CD4-positive, alpha-beta T cell (primary cell): ENCODE results near the gene CTIF. TPM values are rescaled to one million over a fixed set of nuclear protein-coding genes. Genes with fewer than 3 reads are reported as not detected.
A peak's percentile ranks its signal among the peaks of the same experiment; 100 is the strongest.

Source experiments
- ATAC-seq: fragments of 200-7000 bp; cut with Tn5 transposase; one replicate; pipeline ENCODE4 v1.10.0; 2022; ENCODE audit warnings: mild to moderate bottlenecking; ENCODE audit not compliant: poor library complexity
- CTCF ChIA-PET: fragments of 350-600 bp; sonication (Branson Sonifier 250); formaldehyde crosslinking; loops from one replicate; lab custom pipeline; 2021; ENCODE audit warnings: antibody characterized with exemption, inconsistent platforms; lab: Charles Lee
- POLR2A ChIA-PET: fragments of 350-600 bp; sonication (Branson Sonifier 250); formaldehyde crosslinking; loops from one replicate; lab custom pipeline; 2021; ENCODE audit warnings: antibody characterized with exemption, inconsistent platforms; lab: Charles Lee
- DNase-seq, 14 experiments: peaks; one replicate each; pipeline ENCODE4 v3.0.0-alpha.2; 2013 to 2020; ENCODE audit warnings: mixed read lengths in 2 of 14
- H3K27ac ChIP-seq, 2 donors: one replicate each; pipeline versions ENCODE4 v1.5.1 to v1.7.0; 2013; ENCODE audit warnings: low read length in 2 of 2, low read depth in 1 of 2, mild to moderate bottlenecking in 1 of 2
- H3K27me3 ChIP-seq, 2 experiments: 1 replicate in 1 of 2; 2 replicates in 1 of 2; pipeline versions ENCODE4 v1.6.1 to v1.7.0; 2013; ENCODE audit warnings: low read length in 2 of 2, control low read depth in 1 of 2, mild to moderate bottlenecking in 1 of 2, moderate library complexity in 1 of 2; ENCODE audit not compliant: insufficient read depth in 2 of 2, control insufficient read depth in 1 of 2
- H3K36me3 ChIP-seq: one replicate; pipeline ENCODE4 v1.6.1; 2013; ENCODE audit warnings: low read length, control low read depth; ENCODE audit not compliant: insufficient read depth
- H3K4me1 ChIP-seq: one replicate; pipeline ENCODE4 v1.6.1; 2013; ENCODE audit warnings: low read length, control low read depth; ENCODE audit not compliant: insufficient read depth
- H3K4me3 ChIP-seq: one replicate; pipeline ENCODE4 v1.5.1; 2013; ENCODE audit warnings: mild to moderate bottlenecking, low read length, moderate library complexity
- H3K9me3 ChIP-seq, 2 experiments: 1 replicate in 1 of 2; 2 replicates in 1 of 2; pipeline versions ENCODE4 v1.6.1 to v1.7.0; 2013; ENCODE audit warnings: low read length in 2 of 2, mild to moderate bottlenecking in 2 of 2, control low read depth in 1 of 2, moderate library complexity in 1 of 2; ENCODE audit not compliant: control insufficient read depth in 1 of 2, insufficient read depth in 1 of 2
- H3K27ac Mint-ChIP-seq: one replicate; pipeline ENCODE4 v1.8.0; 2020; ENCODE audit warnings: mixed read lengths
- H3K27me3 Mint-ChIP-seq: one replicate; pipeline ENCODE4 v1.8.0; 2021; ENCODE audit warnings: mixed read lengths
- H3K36me3 Mint-ChIP-seq: one replicate; pipeline ENCODE4 v1.8.0; 2021; ENCODE audit warnings: low read depth, mixed read lengths
- H3K4me1 Mint-ChIP-seq: one replicate; pipeline ENCODE4 v1.8.0; 2021; ENCODE audit warnings: low read depth, mixed read lengths
- H3K4me3 Mint-ChIP-seq: one replicate; pipeline ENCODE4 v1.8.0; 2020; ENCODE audit warnings: mild to moderate bottlenecking, mixed read lengths
- H3K9me3 Mint-ChIP-seq: one replicate; pipeline ENCODE4 v1.8.0; 2020; ENCODE audit warnings: mixed read lengths
- intact Hi-C, 2 experiments: fragments of 100-400 bp; cut with DNase I in 1 of 2; cut with micrococcal nuclease in 1 of 2; formaldehyde crosslinking; loops; one replicate each; pipeline versions ENCODE4 v1.15.1 to v1.9.0; 2023 to 2025; cut with DNase I, micrococcal nuclease
- total RNA-seq, 174 experiments: library from RNA in 2 of 174; stranded (reverse) in 2 of 174; gene quantifications; one replicate each; pipeline ENCODE4 v1.2.3 and lab custom pipeline; 2021 to 2026
- TF ChIP-seq, protein P1 (sequence below): fragments of 200-600 bp; IDR thresholded peaks from one replicate; pipeline ENCODE4 v1.8.0; 2022; ENCODE audit warnings: antibody characterized with exemption, mild to moderate bottlenecking

The CTIF gene
- total RNA-seq, 2 experiments from 2014 or later, result 1.1 to 2.9 TPM

DNA sequence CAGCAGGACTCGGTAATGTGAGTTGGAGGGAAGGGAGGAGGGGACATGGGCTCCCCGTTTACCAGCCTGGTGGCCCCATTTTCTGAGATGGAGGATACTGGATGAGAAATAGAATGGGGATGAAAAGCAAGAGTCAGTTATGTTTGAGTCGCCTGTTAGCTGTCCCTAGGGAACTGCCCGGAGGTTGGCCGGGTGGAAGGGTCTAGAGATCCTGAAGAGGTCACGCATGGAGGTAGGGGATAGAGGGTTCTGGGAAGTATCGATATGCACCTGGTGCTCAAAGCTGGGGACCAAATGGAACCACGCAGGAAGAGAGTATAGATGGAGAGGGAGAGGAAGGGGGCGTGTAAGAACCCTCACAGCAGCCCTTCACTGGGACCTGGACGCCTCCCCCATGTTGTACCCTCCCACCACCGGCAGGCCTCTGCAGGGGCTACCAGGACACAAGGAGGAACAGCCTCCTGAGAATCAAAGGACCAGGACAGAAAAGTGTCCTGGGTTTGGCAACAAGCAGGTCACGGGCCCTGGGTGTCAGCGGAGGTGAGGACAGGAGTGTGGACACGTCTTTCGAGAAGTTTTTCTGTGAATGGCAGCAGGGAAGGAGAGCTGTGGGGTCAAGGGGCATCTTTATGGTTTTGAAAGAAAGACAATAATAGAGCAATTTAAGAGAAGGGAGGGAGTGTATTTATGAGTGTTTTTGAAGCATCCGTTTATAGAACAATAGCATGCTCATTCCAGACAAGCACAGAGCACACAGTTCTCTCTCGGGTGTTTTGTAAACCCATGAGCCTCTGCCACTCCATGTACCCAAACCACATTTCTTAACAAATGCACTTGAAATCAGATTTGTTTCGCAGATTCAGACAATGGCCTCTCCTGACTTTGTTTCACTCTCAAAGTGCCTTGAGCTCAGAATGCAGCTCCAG is 279.8 kb downstream of the CTIF start:
- H3K4me3 Mint-ChIP-seq, result no peak overlapping the region
- H3K4me1 ChIP-seq, result peaks cover 40% of the 10 kb centered on the region
- no peaks in the 10 kb centered on the region for H3K36me3 ChIP-seq
- no peak overlapping the region for H3K27ac Mint-ChIP-seq
- no peak overlapping the region for H3K27ac ChIP-seq
- no peak overlapping the region for H3K4me3 ChIP-seq
- intact Hi-C loops, result no loop called here
- ATAC-seq (no peak), DNase-seq (peak in 2 of 14 experiments; percentile 1 to 21)
- H3K27me3 ChIP-seq, result no peaks in the 10 kb centered on the region
- H3K9me3 Mint-ChIP-seq, result no peaks in the 10 kb centered on the region
- TF ChIP-seq, protein P1, sequence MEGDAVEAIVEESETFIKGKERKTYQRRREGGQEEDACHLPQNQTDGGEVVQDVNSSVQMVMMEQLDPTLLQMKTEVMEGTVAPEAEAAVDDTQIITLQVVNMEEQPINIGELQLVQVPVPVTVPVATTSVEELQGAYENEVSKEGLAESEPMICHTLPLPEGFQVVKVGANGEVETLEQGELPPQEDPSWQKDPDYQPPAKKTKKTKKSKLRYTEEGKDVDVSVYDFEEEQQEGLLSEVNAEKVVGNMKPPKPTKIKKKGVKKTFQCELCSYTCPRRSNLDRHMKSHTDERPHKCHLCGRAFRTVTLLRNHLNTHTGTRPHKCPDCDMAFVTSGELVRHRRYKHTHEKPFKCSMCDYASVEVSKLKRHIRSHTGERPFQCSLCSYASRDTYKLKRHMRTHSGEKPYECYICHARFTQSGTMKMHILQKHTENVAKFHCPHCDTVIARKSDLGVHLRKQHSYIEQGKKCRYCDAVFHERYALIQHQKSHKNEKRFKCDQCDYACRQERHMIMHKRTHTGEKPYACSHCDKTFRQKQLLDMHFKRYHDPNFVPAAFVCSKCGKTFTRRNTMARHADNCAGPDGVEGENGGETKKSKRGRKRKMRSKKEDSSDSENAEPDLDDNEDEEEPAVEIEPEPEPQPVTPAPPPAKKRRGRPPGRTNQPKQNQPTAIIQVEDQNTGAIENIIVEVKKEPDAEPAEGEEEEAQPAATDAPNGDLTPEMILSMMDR, result no peak
- H3K4me1 Mint-ChIP-seq, result peaks cover 37% of the 10 kb centered on the region
- H3K27me3 Mint-ChIP-seq, result no peaks in the 10 kb centered on the region
- H3K36me3 Mint-ChIP-seq, result no peaks in the 10 kb centered on the region
- H3K9me3 ChIP-seq, result no peaks in the 10 kb centered on the region
- ChIA-PET POLR2A (no interaction called here), CTCF (no interaction called here)

DNA sequence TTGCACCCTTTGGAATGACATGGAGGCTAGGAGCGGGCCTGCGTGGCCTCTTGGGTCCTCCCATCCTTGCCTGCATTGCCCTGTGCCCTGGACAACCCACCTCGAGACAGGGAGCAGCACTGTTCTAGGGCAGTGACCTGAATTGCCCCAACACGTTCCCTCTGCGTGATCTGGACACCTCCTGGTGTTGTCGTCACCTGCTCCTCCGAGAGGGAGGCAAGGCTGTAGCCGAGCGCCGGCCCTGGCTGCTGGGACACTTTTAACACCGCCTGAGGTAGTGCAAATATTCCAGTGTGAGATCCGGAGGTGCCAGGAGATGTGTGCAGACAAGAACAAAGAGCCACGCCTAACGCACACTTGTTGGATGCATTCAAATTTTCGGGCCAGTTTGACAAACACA is 280.4 kb downstream of the CTIF start:
- no peaks in the 10 kb centered on the region for H3K36me3 Mint-ChIP-seq
- TF ChIP-seq, protein P1, result no peak
- no peak overlapping the region for H3K4me3 ChIP-seq
- no peaks in the 10 kb centered on the region for H3K9me3 Mint-ChIP-seq
- H3K27ac ChIP-seq, result no peak overlapping the region
- H3K4me1 Mint-ChIP-seq, result peaks cover 30% of the 10 kb centered on the region
- ChIA-PET CTCF (no interaction called here), POLR2A (no interaction called here)
- H3K27ac Mint-ChIP-seq, result no peak overlapping the region
- intact Hi-C loops, result no loop called here
- H3K4me1 ChIP-seq, result peaks cover 33% of the 10 kb centered on the region
- no peaks in the 10 kb centered on the region for H3K9me3 ChIP-seq
- no peaks in the 10 kb centered on the region for H3K36me3 ChIP-seq
- no peaks in the 10 kb centered on the region for H3K27me3 ChIP-seq
- H3K27me3 Mint-ChIP-seq, result no peaks in the 10 kb centered on the region
- DNase-seq (peak in 2 of 14 experiments; percentile 1 to 10), ATAC-seq (no peak)
- no peak overlapping the region for H3K4me3 Mint-ChIP-seq

DNA sequence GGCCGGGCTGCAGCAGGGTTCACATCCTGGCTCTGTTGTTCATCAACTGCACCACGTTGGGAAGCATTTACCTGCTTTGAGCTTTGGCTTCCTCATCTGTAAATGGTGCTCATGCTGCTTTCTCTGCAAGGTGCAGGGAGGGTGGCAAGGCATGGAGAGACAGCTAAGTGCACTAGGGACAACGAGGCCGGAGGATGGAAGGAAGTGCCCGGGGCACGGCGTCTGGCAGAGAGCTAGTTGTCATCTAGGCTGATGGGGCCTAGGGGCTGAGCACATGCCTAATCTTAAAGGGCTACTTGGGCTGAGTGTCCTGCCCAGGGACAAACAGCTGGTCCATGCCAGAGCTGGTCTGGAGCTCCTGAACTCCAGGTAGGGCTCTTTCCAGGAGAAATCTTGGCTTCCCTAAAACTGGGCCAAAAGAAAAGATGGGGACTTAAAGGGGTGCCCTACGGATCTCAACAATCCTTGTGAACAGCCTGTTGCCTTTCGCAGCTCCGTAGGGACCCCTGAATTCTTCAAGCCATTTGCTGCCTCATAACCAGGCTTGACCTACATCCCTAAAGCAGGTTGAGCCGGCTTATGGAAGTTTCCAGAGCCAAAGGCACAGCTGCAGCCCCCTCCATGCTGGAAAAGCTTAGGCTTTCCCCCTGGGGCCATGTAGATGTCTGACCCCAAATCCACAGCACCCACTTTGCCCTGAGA is 281.1 kb downstream of the CTIF start:
- intact Hi-C loops, result no loop called here
- CTCF ChIA-PET, result no interaction called here
- no peak overlapping the region for H3K4me3 Mint-ChIP-seq

More for the DNA sequence above, 281.1 kb downstream of the CTIF start:
- peak in 2 of 14 experiments; percentile 1 to 27 for DNase-seq
- H3K27me3 Mint-ChIP-seq, result no peaks in the 10 kb centered on the region
- Histone ChIP-seq H3K9me3 (no peaks in the 10 kb centered on the region), H3K36me3 (no peaks in the 10 kb centered on the region), H3K4me1 (peaks cover 26% of the 10 kb centered on the region), H3K27ac (no peak overlapping the region), H3K4me3 (no peak overlapping the region), H3K27me3 (no peaks in the 10 kb centered on the region)
- TF ChIP-seq, protein P1, result no peak
- H3K36me3 Mint-ChIP-seq, result no peaks in the 10 kb centered on the region
- no peak for ATAC-seq
- peaks cover 24% of the 10 kb centered on the region for H3K4me1 Mint-ChIP-seq
- no peak overlapping the region for H3K27ac Mint-ChIP-seq
- no peaks in the 10 kb centered on the region for H3K9me3 Mint-ChIP-seq
- POLR2A ChIA-PET, result no interaction called here
